PC-9 (cell line): ENCODE results near the gene BAD.

Source experiments
- EZH2 ChIP-seq: fragments of 200-600 bp; sonication (generic); IDR thresholded peaks from 2 replicates; pipeline ENCODE4 v1.8.0; 2017; ENCODE audit warnings: antibody characterized with exemption, low read depth
- TF ChIP-seq, protein P1 (sequence below): fragments of 200-600 bp; sonication (generic); conservative IDR thresholded peaks from 2 replicates; pipeline ENCODE4 v1.6.1; 2017; ENCODE audit warnings: mixed run types, antibody characterized with exemption, mild to moderate bottlenecking, moderate library complexity

DNA sequence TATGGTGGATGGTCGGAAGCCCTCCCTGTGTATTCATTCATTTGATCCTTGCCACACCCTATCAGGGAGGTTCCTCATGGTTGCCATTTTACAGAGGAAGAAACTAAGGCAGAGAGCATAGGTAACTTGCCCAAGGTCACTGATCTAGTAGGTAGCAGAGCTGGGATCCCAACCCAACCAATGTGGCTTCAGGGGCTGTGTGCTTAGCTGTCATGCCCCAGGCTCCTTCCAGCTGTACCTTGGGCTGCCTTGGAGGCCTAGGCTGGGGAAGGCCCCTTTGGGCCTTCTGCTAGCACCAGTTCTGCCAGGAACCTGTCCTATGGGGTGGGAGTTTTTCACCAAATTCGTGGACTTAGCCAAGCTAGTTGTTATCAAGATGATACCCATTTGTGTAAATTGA is 8.6 kb downstream of the BAD start:
- no peak for TF ChIP-seq EZH2
- TF ChIP-seq, protein P1, sequence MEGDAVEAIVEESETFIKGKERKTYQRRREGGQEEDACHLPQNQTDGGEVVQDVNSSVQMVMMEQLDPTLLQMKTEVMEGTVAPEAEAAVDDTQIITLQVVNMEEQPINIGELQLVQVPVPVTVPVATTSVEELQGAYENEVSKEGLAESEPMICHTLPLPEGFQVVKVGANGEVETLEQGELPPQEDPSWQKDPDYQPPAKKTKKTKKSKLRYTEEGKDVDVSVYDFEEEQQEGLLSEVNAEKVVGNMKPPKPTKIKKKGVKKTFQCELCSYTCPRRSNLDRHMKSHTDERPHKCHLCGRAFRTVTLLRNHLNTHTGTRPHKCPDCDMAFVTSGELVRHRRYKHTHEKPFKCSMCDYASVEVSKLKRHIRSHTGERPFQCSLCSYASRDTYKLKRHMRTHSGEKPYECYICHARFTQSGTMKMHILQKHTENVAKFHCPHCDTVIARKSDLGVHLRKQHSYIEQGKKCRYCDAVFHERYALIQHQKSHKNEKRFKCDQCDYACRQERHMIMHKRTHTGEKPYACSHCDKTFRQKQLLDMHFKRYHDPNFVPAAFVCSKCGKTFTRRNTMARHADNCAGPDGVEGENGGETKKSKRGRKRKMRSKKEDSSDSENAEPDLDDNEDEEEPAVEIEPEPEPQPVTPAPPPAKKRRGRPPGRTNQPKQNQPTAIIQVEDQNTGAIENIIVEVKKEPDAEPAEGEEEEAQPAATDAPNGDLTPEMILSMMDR: no peak
